B cell (primary cell): Measurements from ENCODE around the gene DTD1.
A peak's percentile ranks its signal among the peaks of the same experiment; 100 is the strongest.

Experiments used
- EZH2 ChIP-seq: IDR thresholded peaks from 2 replicates; pipeline ENCODE4 v1.6.1; 2012; ENCODE audit warnings: borderline replicate concordance, low read depth, mild to moderate bottlenecking, moderate library complexity, low read length; ENCODE audit not compliant: insufficient read depth, poor library complexity, severe bottlenecking
- TF ChIP-seq, protein P1 (sequence below): fragments of 200-600 bp; IDR thresholded peaks from one replicate; pipeline ENCODE4 v1.8.0; 2022; ENCODE audit warnings: antibody characterized with exemption, mild to moderate bottlenecking

GRCh38 chr20:18632196-18632789 is 44.4 kb downstream of the DTD1 start:
- TF ChIP-seq, protein P1, sequence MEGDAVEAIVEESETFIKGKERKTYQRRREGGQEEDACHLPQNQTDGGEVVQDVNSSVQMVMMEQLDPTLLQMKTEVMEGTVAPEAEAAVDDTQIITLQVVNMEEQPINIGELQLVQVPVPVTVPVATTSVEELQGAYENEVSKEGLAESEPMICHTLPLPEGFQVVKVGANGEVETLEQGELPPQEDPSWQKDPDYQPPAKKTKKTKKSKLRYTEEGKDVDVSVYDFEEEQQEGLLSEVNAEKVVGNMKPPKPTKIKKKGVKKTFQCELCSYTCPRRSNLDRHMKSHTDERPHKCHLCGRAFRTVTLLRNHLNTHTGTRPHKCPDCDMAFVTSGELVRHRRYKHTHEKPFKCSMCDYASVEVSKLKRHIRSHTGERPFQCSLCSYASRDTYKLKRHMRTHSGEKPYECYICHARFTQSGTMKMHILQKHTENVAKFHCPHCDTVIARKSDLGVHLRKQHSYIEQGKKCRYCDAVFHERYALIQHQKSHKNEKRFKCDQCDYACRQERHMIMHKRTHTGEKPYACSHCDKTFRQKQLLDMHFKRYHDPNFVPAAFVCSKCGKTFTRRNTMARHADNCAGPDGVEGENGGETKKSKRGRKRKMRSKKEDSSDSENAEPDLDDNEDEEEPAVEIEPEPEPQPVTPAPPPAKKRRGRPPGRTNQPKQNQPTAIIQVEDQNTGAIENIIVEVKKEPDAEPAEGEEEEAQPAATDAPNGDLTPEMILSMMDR = peak; percentile 95
- TF ChIP-seq EZH2 = no peak
